PC-3 (cell line): Measurements from ENCODE around the gene ITGAL.

Source experiments
- EZH2 ChIP-seq: fragments of 300-600 bp; sonication (generic); IDR thresholded peaks from one replicate; pipeline ENCODE4 v1.6.1; 2017; ENCODE audit warnings: antibody characterized with exemption, mild to moderate bottlenecking, low read length; ENCODE audit not compliant: unreplicated experiment
- EZH2phosphoT487 ChIP-seq: fragments of 300-600 bp; sonication (generic); IDR thresholded peaks from 2 replicates; pipeline ENCODE4 v1.6.1; 2018; ENCODE audit warnings: mild to moderate bottlenecking, antibody characterized with exemption, low read length, borderline replicate concordance
- TF ChIP-seq, protein P1 (sequence below): fragments of 300-600 bp; sonication (generic); conservative IDR thresholded peaks from 2 replicates; pipeline ENCODE4 v1.5.1; 2017; ENCODE audit warnings: antibody characterized with exemption, low read depth, mild to moderate bottlenecking, low read length

DNA sequence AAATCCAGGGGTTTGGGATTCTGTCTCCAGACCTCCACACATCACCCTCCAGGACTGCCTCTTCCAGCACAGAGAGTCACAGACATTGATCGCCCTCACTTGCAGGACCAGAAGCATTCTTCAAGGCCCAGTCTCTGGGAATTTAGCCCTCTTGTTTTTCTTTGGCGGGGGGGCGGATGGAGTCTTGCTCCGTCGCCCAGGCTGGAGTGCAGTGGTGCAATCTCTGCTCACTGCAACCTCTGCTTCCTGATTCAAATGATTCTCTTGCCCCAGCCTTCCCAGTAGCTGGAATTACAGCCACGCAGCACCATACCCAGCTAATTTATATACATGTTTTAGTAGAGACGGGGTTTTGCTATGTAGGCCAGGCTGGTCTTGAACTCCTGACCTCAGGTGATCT, 8.5 kb upstream of the ITGAL start:
- TF ChIP-seq EZH2 (no peak), EZH2phosphoT487 (no peak)
- TF ChIP-seq, protein P1, sequence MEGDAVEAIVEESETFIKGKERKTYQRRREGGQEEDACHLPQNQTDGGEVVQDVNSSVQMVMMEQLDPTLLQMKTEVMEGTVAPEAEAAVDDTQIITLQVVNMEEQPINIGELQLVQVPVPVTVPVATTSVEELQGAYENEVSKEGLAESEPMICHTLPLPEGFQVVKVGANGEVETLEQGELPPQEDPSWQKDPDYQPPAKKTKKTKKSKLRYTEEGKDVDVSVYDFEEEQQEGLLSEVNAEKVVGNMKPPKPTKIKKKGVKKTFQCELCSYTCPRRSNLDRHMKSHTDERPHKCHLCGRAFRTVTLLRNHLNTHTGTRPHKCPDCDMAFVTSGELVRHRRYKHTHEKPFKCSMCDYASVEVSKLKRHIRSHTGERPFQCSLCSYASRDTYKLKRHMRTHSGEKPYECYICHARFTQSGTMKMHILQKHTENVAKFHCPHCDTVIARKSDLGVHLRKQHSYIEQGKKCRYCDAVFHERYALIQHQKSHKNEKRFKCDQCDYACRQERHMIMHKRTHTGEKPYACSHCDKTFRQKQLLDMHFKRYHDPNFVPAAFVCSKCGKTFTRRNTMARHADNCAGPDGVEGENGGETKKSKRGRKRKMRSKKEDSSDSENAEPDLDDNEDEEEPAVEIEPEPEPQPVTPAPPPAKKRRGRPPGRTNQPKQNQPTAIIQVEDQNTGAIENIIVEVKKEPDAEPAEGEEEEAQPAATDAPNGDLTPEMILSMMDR: no peak
